ENCODE data around the gene RPS6KL1. TPM values are rescaled to one million over a fixed set of nuclear protein-coding genes. Genes with fewer than 3 reads are reported as not detected.

The RPS6KL1 gene
- polyA plus RNA-seq, 2 of the 4 experiments (the other 2 are of a cell fraction) = 0.32 to 0.99 TPM

GRCh38 chr14:74945852-74946658 lies 23.0 kb upstream of the RPS6KL1 start (continued):
- TF ChIP-seq, protein P1, sequence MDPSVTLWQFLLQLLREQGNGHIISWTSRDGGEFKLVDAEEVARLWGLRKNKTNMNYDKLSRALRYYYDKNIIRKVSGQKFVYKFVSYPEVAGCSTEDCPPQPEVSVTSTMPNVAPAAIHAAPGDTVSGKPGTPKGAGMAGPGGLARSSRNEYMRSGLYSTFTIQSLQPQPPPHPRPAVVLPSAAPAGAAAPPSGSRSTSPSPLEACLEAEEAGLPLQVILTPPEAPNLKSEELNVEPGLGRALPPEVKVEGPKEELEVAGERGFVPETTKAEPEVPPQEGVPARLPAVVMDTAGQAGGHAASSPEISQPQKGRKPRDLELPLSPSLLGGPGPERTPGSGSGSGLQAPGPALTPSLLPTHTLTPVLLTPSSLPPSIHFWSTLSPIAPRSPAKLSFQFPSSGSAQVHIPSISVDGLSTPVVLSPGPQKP (IDR thresholded peaks at IDR 0.05; ENCODE audit: low read depth, low read length) = no peak
- no peak for TF ChIP-seq ZSCAN20 (CRISPR knock-in tag; IDR thresholded peaks at IDR 0.05)
- no peak for TF ChIP-seq HOXB5 (CRISPR knock-in tag; IDR thresholded peaks at IDR 0.05)
- TF ChIP-seq HOXA7 (CRISPR knock-in tag; IDR thresholded peaks at IDR 0.05) = peak; percentile 16; the same call in 1 of the 2 replicates
- TF ChIP-seq CHD4 (IDR thresholded peaks at IDR 0.05; ENCODE audit: borderline replicate concordance) = no peak
- TF ChIP-seq KDM1A (IDR thresholded peaks at IDR 0.05; ENCODE audit: low read depth) = no peak
- TF ChIP-seq ESRRA (IDR thresholded peaks at IDR 0.05; ENCODE audit: borderline replicate concordance, low read length) = peak; percentile 31; the same call in 1 of the 2 replicates
- TF ChIP-seq CTCF (IDR thresholded peaks at IDR 0.05) = peak; percentile 83
- TF ChIP-seq HOXB13 (CRISPR knock-in tag; IDR thresholded peaks at IDR 0.05; ENCODE audit: low read depth) = no peak
- no peak for TF ChIP-seq NFE2L2 (conservative IDR thresholded peaks at IDR 0.05; ENCODE audit: low read length)
- no peak for TF ChIP-seq MAFK (IDR thresholded peaks at IDR 0.05; ENCODE audit: partially characterized antibody)
- no peak for TF ChIP-seq PHF8 (IDR thresholded peaks at IDR 0.05; ENCODE audit: borderline replicate concordance, low read depth)
- no peak for TF ChIP-seq HEYL (CRISPR knock-in tag; IDR thresholded peaks at IDR 0.05)
- TF ChIP-seq E2F6 (IDR thresholded peaks at IDR 0.05; ENCODE audit: borderline replicate concordance, low read depth) = no peak
- TF ChIP-seq TP53 (CRISPR knock-in tag; IDR thresholded peaks at IDR 0.05) = peak; percentile 66; the same call in 1 of the 2 replicates
- TF ChIP-seq EHF (CRISPR knock-in tag; IDR thresholded peaks at IDR 0.05) = no peak
- no peak; the same call in 1 of the 2 replicates for TF ChIP-seq TFCP2L1 (CRISPR knock-in tag; IDR thresholded peaks at IDR 0.05)
- no peak for TF ChIP-seq POLR2AphosphoS2 (conservative IDR thresholded peaks at IDR 0.05; ENCODE audit: low read length)
- no peak for TF ChIP-seq EP300 (IDR thresholded peaks at IDR 0.05)
- TF ChIP-seq HES2 (IDR thresholded peaks at IDR 0.05) = no peak
- TF ChIP-seq RAD21 (conservative IDR thresholded peaks at IDR 0.05 in 1 of 2, IDR thresholded peaks at IDR 0.05 in 1 of 2) = peak; percentile 81 to 83
- TF ChIP-seq, protein P2, sequence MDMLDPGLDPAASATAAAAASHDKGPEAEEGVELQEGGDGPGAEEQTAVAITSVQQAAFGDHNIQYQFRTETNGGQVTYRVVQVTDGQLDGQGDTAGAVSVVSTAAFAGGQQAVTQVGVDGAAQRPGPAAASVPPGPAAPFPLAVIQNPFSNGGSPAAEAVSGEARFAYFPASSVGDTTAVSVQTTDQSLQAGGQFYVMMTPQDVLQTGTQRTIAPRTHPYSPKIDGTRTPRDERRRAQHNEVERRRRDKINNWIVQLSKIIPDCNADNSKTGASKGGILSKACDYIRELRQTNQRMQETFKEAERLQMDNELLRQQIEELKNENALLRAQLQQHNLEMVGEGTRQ (IDR thresholded peaks at IDR 0.05) = no peak
- no peak for TF ChIP-seq FOSL2 (IDR thresholded peaks at IDR 0.05)
- peak; percentile 69 for TF ChIP-seq FOSL2 (CRISPR knock-in tag; IDR thresholded peaks at IDR 0.05)

Measured in A549 (cell line).